Measurements from ENCODE around the gene TSPAN1. TPM values are rescaled to one million over a fixed set of nuclear protein-coding genes. Genes with fewer than 3 reads are reported as not detected.
A peak's percentile ranks its signal among the peaks of the same experiment; 100 is the strongest.

Gene TSPAN1
- total RNA-seq, 5 donors from 2014 or later (not counting 1 experiment from before 2014, with no cell fraction given), result 0.53 to 0.54 TPM; not detected in 3

- Mint-ChIP-seq H3K4me1 (peaks cover 15 to 22% (median 20%) of the 10 kb centered on the region in 3 donors), H3K4me3 (peak overlapping the region; percentile 2 to 78 (median 76)), H3K27ac (peak overlapping the region in 1 of 2 donors; percentile 18), H3K9me3 (no peaks in the 10 kb centered on the region), H3K27me3 (peaks cover 0 to 3% of the 10 kb centered on the region in 2 donors), H3K36me3 (no peaks in the 10 kb centered on the region)
- no peak for DNase-seq
- POLR2A ChIA-PET, result no interaction called here
- H3K27ac ChIP-seq (ENCODE audit: low read length), result no peak overlapping the region
- CTCF ChIA-PET, result no interaction called here
- WGBS (ENCODE audit: insufficient coverage), result 83% methylated on average over 4 of the region's 5 CpGs
- H3K27me3 ChIP-seq (replicated peaks in 1 of 2; ENCODE audit: control insufficient read depth in 2 of 2, extremely low read depth in 1 of 2, insufficient read depth in 2 of 2, low read length in 1 of 2), result peaks cover 0 to 9% of the 10 kb centered on the region in 2 experiments
- no peaks in the 10 kb centered on the region for H3K9me3 ChIP-seq
- H3K4me3 ChIP-seq (ENCODE audit: control insufficient read depth in 1 of 2, extremely low read depth in 1 of 2, low read length in 1 of 2), result no peak overlapping the region
- no peaks in the 10 kb centered on the region for H3K36me3 ChIP-seq (ENCODE audit: control insufficient read depth in 2 of 2, extremely low read depth in 1 of 2, insufficient read depth in 1 of 2, low read length in 1 of 2)
- peaks cover 1 to 11% of the 10 kb centered on the region in 2 experiments for H3K4me1 ChIP-seq (ENCODE audit: control insufficient read depth in 1 of 2, extremely low read depth in 1 of 2, insufficient read depth in 2 of 2, low read length in 2 of 2)
- ATAC-seq (replicated peaks in 1 of 4), result no peak
Measured at GRCh38 chr1:46204406-46204742, 29.5 kb downstream of the TSPAN1 start.

- H3K4me3 ChIP-seq (ENCODE audit: control insufficient read depth in 1 of 2, extremely low read depth in 1 of 2, low read length in 1 of 2), result no peak overlapping the region
- POLR2A ChIA-PET, result no interaction called here
- CTCF ChIA-PET, result interaction anchor here in 1 of 2 donors (0.9 kb wide), 1 partner anchor 11 kb away, joined by 3 read pairs; no protein-coding TSS in a partner anchor
- Mint-ChIP-seq H3K36me3 (no peaks in the 10 kb centered on the region), H3K4me1 (peaks cover 15 to 22% (median 18%) of the 10 kb centered on the region in 3 donors), H3K27me3 (peaks cover 0 to 3% of the 10 kb centered on the region in 2 donors), H3K4me3 (no peak overlapping the region), H3K9me3 (no peaks in the 10 kb centered on the region), H3K27ac (no peak overlapping the region)
- H3K27me3 ChIP-seq (replicated peaks in 1 of 2; ENCODE audit: control insufficient read depth in 2 of 2, extremely low read depth in 1 of 2, insufficient read depth in 2 of 2, low read length in 1 of 2), result peaks cover 0 to 9% of the 10 kb centered on the region in 2 experiments
- peaks cover 0 to 11% of the 10 kb centered on the region in 2 experiments for H3K4me1 ChIP-seq (ENCODE audit: control insufficient read depth in 1 of 2, extremely low read depth in 1 of 2, insufficient read depth in 2 of 2, low read length in 2 of 2)
- DNase-seq (no peak), ATAC-seq (replicated peaks in 1 of 4) (no peak)
- H3K36me3 ChIP-seq (ENCODE audit: control insufficient read depth in 2 of 2, extremely low read depth in 1 of 2, insufficient read depth in 1 of 2, low read length in 1 of 2), result no peaks in the 10 kb centered on the region
- no peak overlapping the region for H3K27ac ChIP-seq (ENCODE audit: low read length)
- no peaks in the 10 kb centered on the region for H3K9me3 ChIP-seq
- WGBS (ENCODE audit: insufficient coverage), result 86% methylated on average over 1 of the region's 3 CpGs
Measured at GRCh38 chr1:46205141-46205540, 30.3 kb downstream of the TSPAN1 start.

DNA sequence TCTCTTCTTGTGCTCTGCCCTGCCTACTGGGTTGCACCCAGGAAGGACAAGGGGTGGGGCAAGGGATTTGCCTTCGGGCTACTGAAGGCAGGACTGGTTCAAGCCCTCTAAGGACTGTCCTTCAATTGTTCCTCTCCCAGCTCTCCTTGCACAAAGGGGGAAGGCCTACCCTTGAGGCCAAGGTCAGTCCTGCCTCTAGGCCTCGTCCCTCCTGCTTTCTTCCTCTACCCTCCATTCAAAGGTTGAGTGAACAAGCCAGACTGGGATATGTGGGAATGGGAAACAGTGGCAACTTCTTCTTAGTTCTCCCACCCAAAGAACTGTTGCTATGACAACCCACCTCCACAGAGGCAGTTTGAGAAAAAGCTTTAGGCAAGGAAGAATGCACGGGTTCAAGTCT is 30.9 kb downstream of the TSPAN1 start:
- H3K27me3 Mint-ChIP-seq, result peaks cover 0 to 3% of the 10 kb centered on the region in 2 donors
- H3K4me1 Mint-ChIP-seq, result peaks cover 15 to 22% (median 16%) of the 10 kb centered on the region in 3 donors
- peaks cover 0 to 11% of the 10 kb centered on the region in 2 experiments for H3K4me1 ChIP-seq (ENCODE audit: control insufficient read depth in 1 of 2, extremely low read depth in 1 of 2, insufficient read depth in 2 of 2, low read length in 2 of 2)
- H3K9me3 ChIP-seq, result no peaks in the 10 kb centered on the region
- WGBS (ENCODE audit: insufficient coverage), result 100% methylated on average over 1 of the region's 3 CpGs
- H3K27ac ChIP-seq (ENCODE audit: low read length), result no peak overlapping the region
- no peak overlapping the region for H3K4me3 ChIP-seq (ENCODE audit: control insufficient read depth in 1 of 2, extremely low read depth in 1 of 2, low read length in 1 of 2)
- no peak overlapping the region for H3K4me3 Mint-ChIP-seq
- CTCF ChIA-PET, result no interaction called here
- DNase-seq (no peak), ATAC-seq (replicated peaks in 1 of 4) (no peak)
- H3K36me3 Mint-ChIP-seq, result no peaks in the 10 kb centered on the region
- H3K36me3 ChIP-seq (ENCODE audit: control insufficient read depth in 2 of 2, extremely low read depth in 1 of 2, insufficient read depth in 1 of 2, low read length in 1 of 2), result no peaks in the 10 kb centered on the region
- POLR2A ChIA-PET, result no interaction called here
- peaks cover 0 to 9% of the 10 kb centered on the region in 2 experiments for H3K27me3 ChIP-seq (replicated peaks in 1 of 2; ENCODE audit: control insufficient read depth in 2 of 2, extremely low read depth in 1 of 2, insufficient read depth in 2 of 2, low read length in 1 of 2)
- no peak overlapping the region for H3K27ac Mint-ChIP-seq
- no peaks in the 10 kb centered on the region for H3K9me3 Mint-ChIP-seq

DNA sequence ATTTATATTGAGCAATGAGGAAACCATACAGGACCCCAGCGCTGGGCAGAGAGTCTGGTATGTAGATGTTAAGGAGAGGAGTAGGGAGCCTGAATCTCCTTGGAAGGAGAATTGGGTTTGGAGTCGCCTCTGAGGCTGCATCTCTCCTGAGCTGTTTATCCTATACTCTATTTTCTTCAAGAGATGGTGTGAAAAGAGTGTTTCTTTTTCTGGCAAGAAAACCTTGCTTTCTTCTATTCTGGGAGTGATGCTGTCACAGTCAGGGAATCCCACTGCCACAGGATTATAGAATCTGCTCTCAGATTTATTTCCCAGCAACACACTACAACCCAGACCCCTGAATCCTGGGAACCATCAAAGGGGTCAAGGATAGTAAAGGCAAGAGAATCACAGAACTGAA is 31.5 kb downstream of the TSPAN1 start:
- Mint-ChIP-seq H3K9me3 (no peaks in the 10 kb centered on the region), H3K4me1 (peaks cover 15 to 22% (median 16%) of the 10 kb centered on the region in 3 donors), H3K36me3 (no peaks in the 10 kb centered on the region), H3K27me3 (peaks cover 0 to 3% of the 10 kb centered on the region in 2 donors), H3K4me3 (no peak overlapping the region), H3K27ac (peak overlapping the region in 1 of 2 donors; percentile 16)
- Histone ChIP-seq H3K4me3 (ENCODE audit: control insufficient read depth in 1 of 2, extremely low read depth in 1 of 2, low read length in 1 of 2) (no peak overlapping the region), H3K4me1 (ENCODE audit: control insufficient read depth in 1 of 2, extremely low read depth in 1 of 2, insufficient read depth in 2 of 2, low read length in 2 of 2) (peaks cover 0 to 11% of the 10 kb centered on the region in 2 experiments), H3K9me3 (no peaks in the 10 kb centered on the region), H3K27ac (ENCODE audit: low read length) (no peak overlapping the region), H3K27me3 (replicated peaks in 1 of 2; ENCODE audit: control insufficient read depth in 2 of 2, extremely low read depth in 1 of 2, insufficient read depth in 2 of 2, low read length in 1 of 2) (peaks cover 0 to 9% of the 10 kb centered on the region in 2 experiments), H3K36me3 (ENCODE audit: control insufficient read depth in 2 of 2, extremely low read depth in 1 of 2, insufficient read depth in 1 of 2, low read length in 1 of 2) (no peaks in the 10 kb centered on the region)
- POLR2A ChIA-PET, result no interaction called here
- ATAC-seq (replicated peaks in 1 of 4) (no peak), DNase-seq (no peak)
- WGBS (ENCODE audit: insufficient coverage), result 100% methylated on average over 1 of the region's 2 CpGs
- CTCF ChIA-PET, result no interaction called here

GRCh38 chr1:46210561-46210960 is 35.7 kb downstream of the TSPAN1 start:
- Histone ChIP-seq H3K4me1 (ENCODE audit: control insufficient read depth in 1 of 2, extremely low read depth in 1 of 2, insufficient read depth in 2 of 2, low read length in 2 of 2) (no peaks in the 10 kb centered on the region), H3K27me3 (replicated peaks in 1 of 2; ENCODE audit: control insufficient read depth in 2 of 2, extremely low read depth in 1 of 2, insufficient read depth in 2 of 2, low read length in 1 of 2) (peaks cover 0 to 2% of the 10 kb centered on the region in 2 experiments), H3K27ac (ENCODE audit: low read length) (no peak overlapping the region), H3K9me3 (no peaks in the 10 kb centered on the region), H3K36me3 (ENCODE audit: control insufficient read depth in 2 of 2, extremely low read depth in 1 of 2, insufficient read depth in 1 of 2, low read length in 1 of 2) (no peaks in the 10 kb centered on the region), H3K4me3 (ENCODE audit: control insufficient read depth in 1 of 2, extremely low read depth in 1 of 2, low read length in 1 of 2) (no peak overlapping the region)
- ATAC-seq (replicated peaks in 1 of 4), result no peak
- WGBS (ENCODE audit: insufficient coverage), result no CpG with 5 or more reads among the region's 3 CpGs
- CTCF ChIA-PET, result interaction anchor here in 1 of 2 donors (0.7 kb wide), 1 partner anchor 530 kb away, joined by 3 read pairs; no protein-coding TSS in a partner anchor
- DNase-seq, result no peak
- H3K27ac Mint-ChIP-seq, result no peak overlapping the region
- no peaks in the 10 kb centered on the region for H3K27me3 Mint-ChIP-seq
- H3K4me3 Mint-ChIP-seq, result no peak overlapping the region
- no peaks in the 10 kb centered on the region for H3K9me3 Mint-ChIP-seq
- no peaks in the 10 kb centered on the region for H3K4me1 Mint-ChIP-seq
- H3K36me3 Mint-ChIP-seq, result no peaks in the 10 kb centered on the region
- POLR2A ChIA-PET, result no interaction called here

DNA sequence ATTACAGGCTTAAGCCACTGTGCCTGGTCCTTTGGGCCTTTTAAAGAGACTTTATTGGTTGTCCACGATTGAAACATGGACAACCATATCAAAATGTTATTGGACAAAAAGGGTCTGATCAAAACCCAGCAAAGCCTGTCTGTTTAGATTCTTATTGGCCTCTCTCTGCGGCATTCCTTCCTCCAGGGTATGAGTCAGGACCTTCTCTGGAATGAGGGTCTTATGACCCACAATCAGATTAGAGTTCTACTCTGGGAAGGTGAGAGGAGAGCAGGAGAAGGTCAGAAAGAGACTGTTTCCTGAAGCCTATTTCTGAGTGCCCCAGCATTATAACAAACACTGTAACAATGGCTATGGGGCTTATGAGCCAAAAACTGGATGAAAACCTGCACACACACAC is 36.2 kb downstream of the TSPAN1 start:
- no peaks in the 10 kb centered on the region for H3K9me3 ChIP-seq
- peaks cover 0 to 3% of the 10 kb centered on the region in 2 experiments for H3K27me3 ChIP-seq (replicated peaks in 1 of 2; ENCODE audit: control insufficient read depth in 2 of 2, extremely low read depth in 1 of 2, insufficient read depth in 2 of 2, low read length in 1 of 2)
- no peaks in the 10 kb centered on the region for H3K9me3 Mint-ChIP-seq
- no peaks in the 10 kb centered on the region for H3K36me3 Mint-ChIP-seq
- H3K27ac Mint-ChIP-seq, result no peak overlapping the region
- H3K4me3 ChIP-seq (ENCODE audit: control insufficient read depth in 1 of 2, extremely low read depth in 1 of 2, low read length in 1 of 2), result no peak overlapping the region
- DNase-seq, result no peak
- H3K27ac ChIP-seq (ENCODE audit: low read length), result no peak overlapping the region
- ChIA-PET POLR2A (no interaction called here), CTCF (no interaction called here)
- no peak for ATAC-seq (replicated peaks in 1 of 4)
- H3K4me3 Mint-ChIP-seq, result no peak overlapping the region
- no peaks in the 10 kb centered on the region for H3K4me1 Mint-ChIP-seq
- H3K27me3 Mint-ChIP-seq, result no peaks in the 10 kb centered on the region
- no CpG with 5 or more reads among the region's 2 CpGs for WGBS (ENCODE audit: insufficient coverage)
- H3K36me3 ChIP-seq (ENCODE audit: control insufficient read depth in 2 of 2, extremely low read depth in 1 of 2, insufficient read depth in 1 of 2, low read length in 1 of 2), result no peaks in the 10 kb centered on the region
- H3K4me1 ChIP-seq (ENCODE audit: control insufficient read depth in 1 of 2, extremely low read depth in 1 of 2, insufficient read depth in 2 of 2, low read length in 2 of 2), result no peaks in the 10 kb centered on the region

DNA sequence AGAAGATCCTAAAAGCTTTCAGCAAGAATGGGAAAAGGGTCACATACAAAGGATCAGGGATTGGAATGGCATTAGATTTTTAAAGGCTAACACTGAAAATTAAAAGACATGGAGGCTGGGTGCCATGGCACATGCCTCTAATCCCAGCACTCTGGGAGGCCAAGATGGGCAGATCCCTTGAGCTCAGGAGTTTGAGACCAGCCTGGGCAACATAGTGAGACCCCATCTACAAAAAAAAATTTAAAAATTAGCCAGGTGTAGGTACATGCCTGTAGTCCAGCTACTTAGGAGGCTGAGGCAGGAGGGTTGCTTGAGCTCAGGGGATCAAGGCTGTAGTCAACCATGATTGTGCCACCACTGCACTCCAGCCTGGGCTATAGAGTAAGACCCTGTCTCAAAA is 40.6 kb downstream of the TSPAN1 start:
- DNase-seq, result no peak
- CTCF ChIA-PET, result interaction anchor here in 1 of 2 donors (0.6 kb wide), 1 partner anchor 622 kb away, joined by 3 read pairs; no protein-coding TSS in a partner anchor
- ATAC-seq (replicated peaks in 1 of 4), result no peak
- Mint-ChIP-seq H3K9me3 (no peaks in the 10 kb centered on the region), H3K4me3 (no peak overlapping the region), H3K4me1 (no peaks in the 10 kb centered on the region), H3K27me3 (peaks cover 0 to 4% of the 10 kb centered on the region in 2 donors), H3K27ac (no peak overlapping the region), H3K36me3 (no peaks in the 10 kb centered on the region)
- Histone ChIP-seq H3K27ac (ENCODE audit: low read length) (no peak overlapping the region), H3K4me3 (ENCODE audit: control insufficient read depth in 1 of 2, extremely low read depth in 1 of 2, low read length in 1 of 2) (no peak overlapping the region), H3K27me3 (replicated peaks in 1 of 2; ENCODE audit: control insufficient read depth in 2 of 2, extremely low read depth in 1 of 2, insufficient read depth in 2 of 2, low read length in 1 of 2) (peaks cover 0 to 6% of the 10 kb centered on the region in 2 experiments), H3K36me3 (ENCODE audit: control insufficient read depth in 2 of 2, extremely low read depth in 1 of 2, insufficient read depth in 1 of 2, low read length in 1 of 2) (no peaks in the 10 kb centered on the region), H3K9me3 (no peaks in the 10 kb centered on the region), H3K4me1 (ENCODE audit: control insufficient read depth in 1 of 2, extremely low read depth in 1 of 2, insufficient read depth in 2 of 2, low read length in 2 of 2) (no peaks in the 10 kb centered on the region)
- POLR2A ChIA-PET, result no interaction called here
